Measurements from ENCODE around the gene SYT17.

The SYT17 gene, protein sequence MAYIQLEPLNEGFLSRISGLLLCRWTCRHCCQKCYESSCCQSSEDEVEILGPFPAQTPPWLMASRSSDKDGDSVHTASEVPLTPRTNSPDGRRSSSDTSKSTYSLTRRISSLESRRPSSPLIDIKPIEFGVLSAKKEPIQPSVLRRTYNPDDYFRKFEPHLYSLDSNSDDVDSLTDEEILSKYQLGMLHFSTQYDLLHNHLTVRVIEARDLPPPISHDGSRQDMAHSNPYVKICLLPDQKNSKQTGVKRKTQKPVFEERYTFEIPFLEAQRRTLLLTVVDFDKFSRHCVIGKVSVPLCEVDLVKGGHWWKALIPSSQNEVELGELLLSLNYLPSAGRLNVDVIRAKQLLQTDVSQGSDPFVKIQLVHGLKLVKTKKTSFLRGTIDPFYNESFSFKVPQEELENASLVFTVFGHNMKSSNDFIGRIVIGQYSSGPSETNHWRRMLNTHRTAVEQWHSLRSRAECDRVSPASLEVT

DNA sequence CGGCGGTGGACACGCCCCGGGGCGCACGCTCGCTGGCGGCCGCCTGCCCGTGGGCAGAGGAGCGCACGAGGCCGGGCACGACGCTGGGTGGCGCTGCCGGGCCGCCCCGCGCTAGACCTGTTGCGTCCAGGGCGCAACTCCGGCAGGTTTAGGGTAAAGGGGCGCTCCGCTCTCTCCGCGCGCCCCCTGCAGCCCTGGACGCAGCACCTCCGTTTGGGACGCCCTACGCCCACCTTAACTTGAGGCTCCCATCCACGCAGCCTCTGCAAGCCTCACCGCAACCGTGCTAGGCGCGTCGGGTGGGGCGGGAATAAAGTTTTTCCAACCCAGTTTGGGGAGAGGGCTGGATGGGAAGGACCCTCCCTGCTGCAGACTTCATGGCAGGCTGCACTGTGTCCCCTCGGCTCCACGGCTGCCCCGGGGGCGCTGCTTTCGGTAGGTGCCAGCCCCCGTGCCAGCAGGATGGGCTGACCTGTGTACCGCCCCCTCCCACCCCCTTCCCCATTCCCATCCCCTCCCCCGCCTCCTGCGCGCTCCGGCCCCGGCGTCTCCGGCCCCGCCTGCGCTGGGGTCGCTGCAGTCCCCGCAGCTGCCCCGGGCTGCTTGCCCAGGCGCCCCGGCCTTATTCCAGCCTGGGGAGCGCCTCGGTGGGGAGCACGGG is at the start of gene SYT17:
Gene SYT17, plus strand, starts transcription at position 531 of the 661 bp plus-strand sequence. CDS start 407 bp downstream, outside the sequence.
- DNase-seq, result no peak

DNA sequence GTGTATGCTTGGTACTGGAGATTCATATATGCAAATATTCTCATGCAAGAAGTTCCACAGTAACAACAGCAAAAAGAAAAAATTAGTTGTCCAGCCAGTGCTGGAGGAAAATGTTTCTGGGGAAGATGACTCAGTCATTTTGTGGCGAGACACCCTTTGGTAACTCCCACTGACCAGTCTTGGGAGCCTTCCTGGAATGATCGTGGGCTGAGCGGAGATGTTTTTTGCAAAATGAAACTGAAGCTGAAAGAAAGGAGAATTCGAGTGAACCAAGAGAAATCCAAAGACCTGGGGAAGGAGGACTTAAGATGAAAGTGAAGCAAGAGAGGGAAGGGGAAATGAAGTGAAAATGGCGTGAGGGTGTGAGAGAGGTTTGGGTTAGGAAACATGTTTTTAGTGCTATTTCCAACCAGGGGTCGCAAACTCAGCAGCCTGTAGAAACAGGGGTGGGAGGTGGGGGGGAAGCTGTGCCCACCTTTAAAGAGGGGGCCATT is 49.1 kb upstream of the SYT17 start:
- DNase-seq, result peak; percentile 22

DNA sequence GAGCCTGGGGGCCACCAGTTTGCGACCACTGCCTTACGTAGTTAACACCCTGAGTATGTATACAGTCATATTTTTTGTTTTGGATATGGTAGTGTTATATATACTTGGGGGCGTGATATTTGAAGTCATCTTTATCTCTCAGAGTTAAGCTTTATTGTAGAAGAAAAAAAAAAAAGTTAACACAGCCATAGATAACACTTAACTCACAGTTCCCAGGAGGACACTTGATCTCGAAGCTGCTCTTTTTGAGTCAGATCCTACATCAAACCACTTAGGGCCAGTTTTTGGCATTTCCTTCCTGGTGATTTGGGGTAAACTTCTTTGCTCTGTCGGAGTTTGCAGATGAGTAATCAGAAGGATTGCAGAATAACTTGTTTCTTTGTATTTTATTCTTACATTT is 48.5 kb upstream of the SYT17 start:
- no peak for DNase-seq

DNA sequence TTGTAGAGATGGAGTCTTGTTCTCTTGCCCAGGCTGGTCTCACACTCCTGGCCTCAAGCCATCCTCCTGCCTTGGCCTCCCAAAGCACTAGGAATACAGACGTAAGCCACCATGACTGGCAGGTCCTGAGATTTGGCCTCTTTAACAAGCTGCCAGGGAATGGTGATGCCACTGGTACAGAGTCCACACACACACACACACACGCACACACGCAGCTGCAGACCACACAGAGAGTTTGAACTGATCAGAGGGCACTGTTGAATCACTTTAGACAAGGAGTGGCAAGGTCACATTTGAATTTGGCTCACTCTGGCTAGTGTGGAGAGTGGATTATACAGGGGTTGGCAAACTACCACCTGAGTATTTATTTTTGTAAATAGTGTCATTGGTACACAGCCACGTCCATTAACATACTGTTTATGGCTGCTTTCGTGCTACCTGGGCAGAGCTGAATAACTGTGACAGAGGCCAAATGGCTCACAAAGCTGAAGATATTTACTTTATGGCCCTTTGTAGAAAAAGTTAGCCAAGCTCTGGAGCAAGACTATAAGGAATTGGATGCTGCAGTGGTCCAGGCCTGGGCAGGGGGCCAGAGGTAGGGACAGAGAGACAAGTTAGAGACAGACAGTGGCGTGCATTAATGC is 44.4 kb upstream of the SYT17 start:
- DNase-seq, result no peak

DNA sequence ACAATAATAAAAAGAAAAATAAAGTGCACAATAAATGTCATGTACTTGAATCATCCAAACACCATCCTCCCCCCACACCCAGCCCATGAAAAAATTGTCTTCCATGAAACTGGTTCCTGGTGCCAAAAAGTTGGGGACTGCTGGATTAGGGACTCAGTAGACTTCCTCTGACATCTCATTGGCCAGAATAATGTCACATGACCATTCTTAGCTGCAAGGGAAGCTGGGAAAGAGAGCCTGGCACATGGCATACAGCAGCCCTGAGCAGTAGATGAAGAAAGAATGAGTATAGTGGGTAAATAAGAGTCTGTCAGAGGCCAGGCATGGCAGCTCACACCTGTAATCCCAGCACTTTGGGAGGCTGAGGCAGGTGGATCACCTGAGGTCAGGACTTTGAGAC is 41.7 kb upstream of the SYT17 start:
- DNase-seq, result no peak

DNA sequence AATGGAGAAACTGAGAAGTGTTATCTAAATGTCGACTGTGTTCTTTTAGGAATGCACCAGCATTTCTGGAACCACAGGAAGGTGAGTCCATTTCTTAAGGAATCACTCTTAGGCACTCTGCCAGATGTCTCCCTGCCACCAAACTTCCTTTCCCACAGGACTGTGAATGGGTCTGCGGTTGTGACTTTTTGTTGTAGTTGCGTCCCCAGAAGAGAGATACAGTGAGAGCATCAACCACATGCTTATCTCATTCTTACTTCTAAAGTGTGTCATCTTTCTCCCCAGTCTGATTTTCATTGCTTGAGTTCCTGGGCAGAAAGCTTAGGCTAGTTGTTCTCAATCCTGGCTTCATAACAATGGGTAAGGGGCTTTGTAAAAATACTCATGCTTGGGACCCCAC is 40.8 kb upstream of the SYT17 start:
- DNase-seq, result no peak

DNA sequence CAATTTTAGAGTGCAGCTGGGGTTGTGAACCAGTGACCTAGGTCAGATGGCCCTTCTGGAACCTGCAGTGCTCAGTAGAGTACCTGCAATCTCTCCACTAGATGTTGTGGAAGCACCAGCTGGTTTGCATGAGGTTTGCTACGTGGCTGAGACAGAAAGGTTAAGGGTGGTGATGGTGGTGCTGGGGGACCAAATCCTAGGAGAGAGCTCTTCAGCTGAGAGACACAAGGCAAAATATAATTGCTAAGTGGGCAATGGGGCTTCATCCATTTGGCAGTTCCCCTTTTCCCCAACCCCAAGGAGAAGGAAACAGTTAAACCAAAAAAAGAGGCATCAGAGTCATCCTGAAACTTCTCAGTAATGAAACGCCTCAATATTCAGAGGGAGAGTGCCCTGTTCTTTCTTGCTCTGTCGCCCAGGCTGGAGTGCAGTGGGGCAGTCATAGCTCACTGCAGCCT is 40.3 kb upstream of the SYT17 start:
- no peak for DNase-seq

DNA sequence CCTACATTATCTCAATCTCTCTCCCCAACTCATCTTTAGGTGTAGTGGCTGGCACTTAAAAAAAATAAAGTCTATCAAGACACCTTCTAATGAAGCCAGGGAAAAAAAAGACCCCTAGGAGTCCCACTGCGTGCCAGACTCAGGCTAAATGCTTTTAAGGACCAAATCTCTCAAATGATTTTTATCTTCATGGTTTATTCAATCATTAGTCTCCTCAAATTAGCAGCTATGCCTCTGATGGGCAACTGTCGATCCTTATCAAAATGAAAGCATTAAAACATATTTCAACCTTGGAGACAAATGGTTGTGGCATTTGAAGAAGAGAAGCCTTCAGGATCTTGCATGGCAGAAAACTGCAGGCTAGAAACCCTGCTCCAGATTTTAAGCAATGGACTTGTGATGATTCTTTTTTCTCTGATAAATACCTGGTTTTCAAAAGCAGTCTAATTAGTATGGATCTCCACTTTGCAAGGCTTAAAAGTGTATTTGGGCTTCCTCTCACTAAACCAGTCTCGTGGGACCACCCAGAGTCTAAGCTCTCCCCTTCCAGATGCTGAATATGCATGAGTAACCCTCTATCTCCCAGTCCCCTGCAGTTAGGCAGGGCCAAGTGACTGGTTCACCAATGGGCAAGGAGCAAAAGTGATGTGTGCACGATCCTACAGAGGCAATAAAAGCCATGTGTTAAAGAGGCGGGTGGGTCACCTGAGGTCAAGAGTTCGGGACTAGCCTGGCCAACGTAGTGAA is 39.4 kb upstream of the SYT17 start:
- no peak for DNase-seq

DNA sequence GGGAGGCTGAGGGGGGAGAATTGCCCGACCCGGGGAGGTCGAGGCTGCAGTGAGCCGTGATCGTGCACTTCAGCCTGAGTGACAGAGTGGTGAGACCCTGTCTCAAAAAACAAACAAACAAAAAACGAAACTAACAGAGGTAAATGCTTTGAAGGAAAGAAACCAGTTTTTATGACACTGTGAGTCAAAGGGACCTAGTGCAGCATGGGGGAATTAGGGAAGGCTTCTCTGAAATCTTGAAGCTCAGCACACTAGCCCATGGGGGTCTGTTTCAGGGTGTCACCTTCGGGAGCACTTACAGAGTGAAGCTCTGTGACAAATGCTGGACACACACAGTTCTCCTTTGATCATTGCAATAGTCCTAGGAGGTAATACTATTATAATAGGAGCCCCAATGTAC is 37.7 kb upstream of the SYT17 start:
- no peak for DNase-seq

DNA sequence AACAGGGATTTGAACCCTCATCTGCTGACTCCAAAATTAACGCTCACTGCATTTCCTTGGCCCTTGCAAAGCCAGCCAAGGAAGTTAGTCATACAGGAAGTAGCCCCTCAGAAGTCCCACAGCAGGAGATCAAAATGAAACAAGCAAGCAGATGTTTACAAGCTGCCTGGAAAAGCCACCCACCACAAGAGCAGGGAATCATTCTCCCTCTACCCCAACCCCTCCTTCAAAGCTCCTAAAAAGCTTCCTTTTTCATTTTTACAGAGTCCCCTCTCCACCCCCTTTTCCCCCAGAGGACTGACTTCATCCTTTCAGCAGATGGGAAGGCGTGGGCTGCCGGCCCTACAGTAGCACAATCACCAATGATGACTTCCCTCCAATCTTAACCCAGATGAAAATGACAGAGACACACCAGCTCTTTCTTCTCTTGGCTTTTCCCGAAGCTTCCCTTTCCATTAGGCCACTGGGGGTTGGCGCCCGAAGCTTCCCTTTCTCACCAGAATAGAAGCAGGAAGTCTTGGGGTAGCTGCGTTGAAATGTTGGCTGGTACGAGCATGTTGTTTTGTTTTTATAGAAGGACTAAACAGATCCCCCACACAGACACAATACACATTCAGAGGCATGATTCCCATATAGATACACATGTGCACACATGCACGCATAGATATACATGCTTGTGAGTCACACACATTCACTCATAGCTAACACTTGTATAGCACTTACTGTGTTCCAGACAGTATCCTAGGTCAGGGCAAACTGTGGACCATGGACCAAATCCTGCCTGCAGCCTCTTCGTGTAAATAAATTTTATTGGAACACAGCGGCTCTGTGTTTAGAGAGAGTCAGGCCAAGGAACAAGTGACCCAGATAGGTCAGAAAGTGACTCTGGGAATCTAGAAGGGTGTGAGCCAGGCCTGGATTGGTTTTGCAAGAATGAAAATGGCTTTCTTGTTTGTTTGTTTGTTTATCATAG is 36.9 kb upstream of the SYT17 start:
- DNase-seq, result no peak

DNA sequence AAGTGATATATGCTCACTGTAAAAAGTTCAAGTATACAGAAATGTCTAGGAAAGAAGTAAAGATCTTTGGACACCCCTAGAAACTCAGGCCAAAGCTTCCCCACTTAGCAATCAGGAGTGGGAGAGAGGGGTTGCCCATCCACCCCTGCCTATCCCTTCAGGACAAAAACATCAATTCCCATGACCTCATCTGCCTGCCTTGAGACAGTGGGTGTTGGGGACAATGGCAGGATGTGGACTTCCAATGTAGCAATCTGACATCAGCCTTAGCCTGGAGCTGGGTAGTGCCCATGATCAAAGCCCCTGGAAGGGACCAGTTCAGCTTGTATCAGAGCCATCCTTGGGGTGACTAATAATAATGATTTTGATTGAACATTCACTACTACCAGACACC is 36.2 kb upstream of the SYT17 start:
- DNase-seq, result no peak

DNA sequence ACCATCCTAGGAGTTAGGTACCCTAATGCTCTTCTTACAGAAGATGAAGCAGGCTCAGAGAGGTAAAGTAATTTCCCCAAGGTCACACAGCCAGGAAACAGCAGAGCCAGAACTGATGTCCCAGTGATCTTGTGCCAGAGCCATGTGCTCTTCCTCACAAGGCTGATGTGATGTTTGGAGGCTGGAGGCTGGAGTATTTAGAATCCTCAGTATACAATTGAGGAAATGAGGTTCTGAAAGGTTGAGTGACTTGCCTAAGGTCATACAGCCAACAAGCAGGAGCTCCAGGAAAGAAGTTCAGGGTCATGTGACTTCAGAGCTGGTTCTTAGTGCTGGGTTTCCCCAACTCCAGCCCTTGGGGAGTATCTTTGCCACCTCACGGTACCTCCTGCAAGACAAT is 35.8 kb upstream of the SYT17 start:
- DNase-seq, result no peak

DNA sequence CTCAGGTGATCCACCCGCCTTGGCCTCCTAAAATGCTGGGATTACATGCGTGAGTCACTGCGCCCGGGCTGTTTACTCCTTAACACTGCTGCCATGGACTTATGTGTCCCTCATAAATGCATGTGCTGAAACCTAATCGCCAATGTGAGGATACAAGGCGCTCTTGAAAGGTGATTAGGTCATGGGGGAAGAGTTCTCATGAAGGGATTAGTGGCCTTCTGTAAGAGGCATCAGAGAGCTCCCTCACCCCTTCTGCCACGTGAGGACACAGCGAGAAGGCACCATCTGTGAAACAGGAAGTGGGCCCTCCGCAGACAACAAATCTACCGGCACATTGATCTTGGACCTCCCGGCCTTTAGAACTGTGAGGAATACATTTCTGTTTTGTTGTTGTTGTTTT is 35.1 kb upstream of the SYT17 start:
- DNase-seq, result no peak

DNA sequence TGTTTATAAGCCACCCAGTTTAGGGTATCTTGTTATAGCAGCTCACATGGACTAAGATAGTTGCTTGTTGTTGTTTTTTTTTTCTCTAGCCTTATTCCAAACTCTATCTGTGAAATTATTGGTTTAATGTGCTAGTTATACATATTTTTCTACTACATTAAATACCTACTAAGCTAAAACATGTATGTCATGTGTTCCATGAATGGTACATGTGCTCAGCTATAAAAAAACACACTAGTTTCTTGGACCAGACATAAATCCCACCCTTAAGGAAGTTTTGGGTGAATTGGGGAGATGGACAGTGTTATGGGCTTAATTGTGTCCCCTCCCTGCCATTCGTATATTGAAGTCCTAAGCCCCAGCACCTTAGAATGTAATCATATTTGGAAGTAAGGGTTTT is 34.4 kb upstream of the SYT17 start:
- no peak for DNase-seq

DNA sequence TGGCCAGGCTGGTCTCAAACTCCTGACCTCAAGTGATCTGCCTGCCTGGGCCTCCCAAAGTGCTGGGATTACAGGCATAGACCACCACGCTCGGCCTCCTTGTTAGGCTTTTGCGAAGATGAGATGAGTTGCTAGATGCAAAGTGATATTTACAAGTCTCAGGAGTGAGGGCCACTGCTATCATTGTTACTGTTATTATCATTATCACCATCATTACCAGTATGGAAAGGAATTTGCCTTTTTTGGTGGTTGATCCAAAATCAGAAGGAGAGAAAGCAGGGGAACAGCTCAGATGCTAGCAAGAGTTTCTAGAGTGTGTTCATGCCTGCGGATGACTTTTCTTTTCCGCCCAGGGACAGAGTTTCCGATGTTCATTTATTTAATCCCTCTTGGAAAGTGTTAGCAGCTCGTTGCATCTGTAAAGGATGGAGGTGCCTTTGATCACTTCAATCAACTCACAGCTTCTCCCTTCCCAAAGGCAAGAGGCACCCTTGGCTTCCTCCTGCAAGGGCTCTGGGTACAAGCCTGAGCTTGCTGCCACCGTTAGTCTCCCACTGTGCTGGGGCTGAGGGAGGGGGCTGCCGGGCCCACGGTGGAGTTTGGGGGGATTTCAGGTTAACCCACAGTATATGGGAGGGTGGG is 32.7 kb upstream of the SYT17 start:
- DNase-seq, result no peak

DNA sequence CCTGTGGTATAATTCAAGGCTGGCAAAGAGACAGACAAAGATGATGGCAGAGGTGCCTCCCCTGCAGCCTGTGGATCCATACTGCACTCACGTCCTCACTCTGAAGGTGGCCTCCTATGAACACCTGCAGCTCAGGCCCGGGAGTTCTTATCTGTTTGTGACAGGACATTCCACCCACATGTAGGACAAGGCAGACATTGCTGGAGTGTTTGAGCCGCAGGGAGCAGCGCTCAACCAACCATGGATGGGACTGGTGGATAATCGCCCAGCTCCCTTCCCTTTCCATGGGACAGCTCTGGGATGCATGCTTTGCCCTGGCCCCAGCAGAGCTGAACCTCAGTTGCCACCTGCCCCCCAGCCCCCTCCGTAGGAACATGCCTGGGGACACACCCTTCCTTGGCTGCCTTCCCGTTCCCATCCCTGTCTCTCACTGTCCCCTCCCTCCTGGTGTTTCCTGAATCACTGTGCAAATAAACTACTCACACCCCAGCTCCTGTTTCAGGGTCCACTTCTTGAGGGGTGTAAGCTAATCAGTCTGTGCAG is 32.1 kb upstream of the SYT17 start:
- no peak for DNase-seq

DNA sequence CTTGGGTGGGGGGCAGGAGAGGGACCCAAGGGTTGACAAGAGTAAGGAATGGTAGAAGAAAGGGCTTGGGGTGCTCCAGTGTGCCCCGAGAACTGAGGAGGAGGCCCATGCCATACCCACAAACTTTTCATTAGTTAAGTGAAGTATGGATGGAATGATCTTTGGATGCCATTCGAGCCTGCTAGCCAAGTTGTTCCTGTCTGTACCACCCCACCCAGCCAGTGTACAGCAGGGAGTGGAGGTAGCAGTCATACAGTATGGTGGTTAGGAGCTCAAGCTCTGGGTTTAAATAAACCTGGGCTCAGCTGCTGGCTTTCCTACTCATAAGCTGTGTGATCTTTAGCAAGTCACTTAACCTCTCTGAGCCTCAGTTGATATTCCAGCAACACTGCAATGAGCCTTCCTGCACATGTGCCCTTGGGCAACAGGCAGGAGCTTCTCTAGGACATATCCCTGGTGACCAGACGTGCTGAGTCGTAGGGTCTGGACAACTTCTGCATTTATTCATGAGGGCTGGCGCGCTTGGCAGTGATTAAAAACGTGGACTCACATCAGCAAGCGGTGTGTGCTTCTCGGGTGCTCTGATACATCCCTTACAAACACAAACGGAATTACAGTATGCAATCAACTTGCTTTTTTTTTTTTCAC is 31.4 kb upstream of the SYT17 start:
- DNase-seq, result no peak

DNA sequence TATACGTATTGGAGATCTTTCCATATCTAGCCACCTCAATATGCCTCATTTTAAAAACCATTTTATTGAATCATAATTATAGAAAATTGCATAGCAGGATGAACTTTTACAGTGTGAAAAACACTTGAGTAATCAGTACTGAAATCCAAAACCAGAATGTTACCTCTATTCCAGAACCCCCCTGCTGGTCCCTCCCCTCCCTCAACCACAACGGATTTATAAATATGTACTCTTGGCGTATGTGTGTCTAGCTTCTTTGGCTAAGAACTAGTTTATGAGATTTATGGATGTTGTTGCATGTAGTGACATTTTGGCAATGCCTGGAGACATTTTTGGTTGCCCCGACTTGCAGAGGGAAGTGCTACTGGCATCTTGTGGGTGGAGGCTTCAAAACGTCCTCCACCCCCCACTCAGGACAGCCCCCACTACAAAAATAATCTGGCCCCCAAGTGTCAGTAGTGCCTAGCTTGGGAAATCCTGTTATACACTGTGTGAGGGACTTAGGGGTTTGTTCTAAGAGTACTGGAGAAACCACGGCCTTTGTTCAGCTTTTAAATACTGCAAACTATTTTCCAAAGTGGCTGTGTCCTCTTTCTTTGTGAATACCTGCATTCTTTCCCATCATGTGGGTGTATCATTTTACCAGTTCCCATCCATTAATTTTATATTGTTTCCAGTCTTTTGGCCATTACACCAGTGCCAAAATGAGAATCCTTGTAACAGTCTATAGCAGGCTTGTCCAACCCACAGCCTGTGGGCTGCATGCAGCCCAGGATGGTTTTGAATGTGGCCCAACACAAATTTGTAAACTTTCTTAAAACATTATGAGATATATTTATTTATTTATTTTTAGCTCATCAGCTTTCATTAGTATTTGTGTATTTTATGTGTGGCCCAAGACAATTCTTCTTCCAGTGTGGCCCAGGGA is 30.6 kb upstream of the SYT17 start:
- no peak for DNase-seq

DNA sequence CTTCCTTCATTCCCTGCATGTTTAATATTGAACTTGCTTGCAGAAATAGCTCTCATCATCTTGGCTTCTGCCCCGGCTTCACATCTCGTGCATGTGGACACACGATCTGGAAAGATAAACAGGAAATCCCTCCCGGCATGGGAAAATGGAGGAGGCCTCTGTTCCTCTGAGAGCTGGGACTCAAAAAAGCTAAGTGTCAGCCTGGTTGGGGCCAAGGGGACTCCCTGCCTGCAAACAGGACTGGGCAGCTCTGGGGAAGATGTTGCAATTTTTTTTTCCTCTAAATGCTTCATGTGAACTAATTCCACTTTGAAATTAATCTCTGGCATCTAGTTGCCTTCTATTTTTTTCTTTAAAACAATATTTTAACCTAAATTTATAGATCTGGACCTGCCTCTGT is 29.4 kb upstream of the SYT17 start:
- DNase-seq, result no peak

All from CD4-positive, alpha-beta T cell treated with Interleukin-21 for 1 hour (primary cell).